Measurements from ENCODE around the gene CD2BP2. TPM values are rescaled to one million over a fixed set of nuclear protein-coding genes. Genes with fewer than 3 reads are reported as not detected.

The CD2BP2 gene
- total and polyA plus RNA-seq, 2 of the 13 experiments (the other 11 are each of a cell fraction or from before 2014, with no cell fraction given): 24.9 to 54.6 TPM

GRCh38 chr16:30346286-30346685, 8.8 kb downstream of the CD2BP2 start:
- Histone ChIP-seq H3K9me3 (ENCODE audit: low read length) (no peaks in the 10 kb centered on the region), H3K27me3 (ENCODE audit: control insufficient read depth in 1 of 2, insufficient read depth in 2 of 2, low read length in 2 of 2) (no peaks in the 10 kb centered on the region; a peak in 1 of 5 replicates), H3K27ac (ENCODE audit: extremely low read length, insufficient read depth, low read length) (no peak overlapping the region), H3K36me3 (replicated peaks in 1 of 2; ENCODE audit: control insufficient read depth in 1 of 2, insufficient read depth in 2 of 2, low read length in 2 of 2) (peaks cover 12 to 38% of the 10 kb centered on the region in 2 experiments; a peak in 4 of 5 replicates), H3K79me2 (ENCODE audit: insufficient read depth, low read length) (no peaks in the 10 kb centered on the region), H3K4me1 (ENCODE audit: insufficient read depth, low read length) (peaks cover 9% of the 10 kb centered on the region), H3K9ac (ENCODE audit: insufficient read depth, low read depth, low read length) (no peak overlapping the region), H4K20me1 (ENCODE audit: insufficient read depth, low read length) (no peaks in the 10 kb centered on the region), H3K4me3 (replicated peaks in 1 of 3; ENCODE audit: insufficient read depth in 1 of 3, low read depth in 2 of 3, low read length in 3 of 3) (no peak overlapping the region), H2AFZ (ENCODE audit: low read length) (no peak overlapping the region), H3K4me2 (ENCODE audit: low read depth, low read length) (no peak overlapping the region)
- BruUV-seq (replicated peaks): no TSS peak
- ChIA-PET POLR2A (interaction anchor here (1.5 kb wide), 1 partner anchor 9 kb away, joined by 4 read pairs; the partner anchor contains the start of gene CD2BP2), CTCF (ENCODE audit: low intra/inter-chr PET ratio, low total read pairs) (no interaction called here)
- ATAC-seq: no peak
- intact Hi-C loops (cut with micrococcal nuclease; ENCODE audit: unreplicated experiment) (no loop called here), in situ Hi-C loops (cut with HindIII; ENCODE audit: extremely low pct_ligation_motif_present, low pct_unique_long_range_greater_than_20kb) (loop anchor here (25.0 kb wide), 1 partner anchor 759 kb away; no protein-coding TSS in a partner anchor)
- DNase-seq (ENCODE audit: low spot score): no peak
- WGBS (ENCODE audit: low lambda C conversion rate): 94% methylated on average over 3 of the region's 3 CpGs
- FAIRE-seq: no peak
- no peak for TF ChIP-seq ZMYM3 (CRISPR knock-in tag; IDR thresholded peaks at IDR 0.05)
- TF ChIP-seq PAWR (CRISPR knock-in tag; IDR thresholded peaks at IDR 0.05; ENCODE audit: borderline replicate concordance): no peak
- TF ChIP-seq ZIK1 (CRISPR knock-in tag; IDR thresholded peaks at IDR 0.05; ENCODE audit: borderline replicate concordance, low read depth): no peak
- no peak for TF ChIP-seq ZBTB49 (CRISPR knock-in tag; IDR thresholded peaks at IDR 0.05; ENCODE audit: borderline replicate concordance)
- TF ChIP-seq GTF2F1 (IDR thresholded peaks at IDR 0.05; ENCODE audit: low read length): no peak
- no peak for TF ChIP-seq PREB (CRISPR knock-in tag; IDR thresholded peaks at IDR 0.05)
- TF ChIP-seq HOXA7 (CRISPR knock-in tag; IDR thresholded peaks at IDR 0.05): no peak
- no peak for TF ChIP-seq PCBP1 (IDR thresholded peaks at IDR 0.05; ENCODE audit: borderline replicate concordance, low read depth, low read length)
- TF ChIP-seq DDIT3 (CRISPR knock-in tag; IDR thresholded peaks at IDR 0.05): no peak
- no peak for TF ChIP-seq ZNF891 (CRISPR knock-in tag; IDR thresholded peaks at IDR 0.05)
- TF ChIP-seq ZNF225 (CRISPR knock-in tag; IDR thresholded peaks at IDR 0.05): no peak
- TF ChIP-seq ZNF792 (CRISPR knock-in tag; IDR thresholded peaks at IDR 0.05): no peak
